GM18951 (cell line): ENCODE data around the gene AMY2B.
"Not testable (repeated sequence)": the region's sequence is repeated elsewhere in the genome, so short reads cannot be mapped to it uniquely, and the experiment has no call there.

ENCODE experiments used
- POLR2A ChIP-seq: IDR thresholded peaks from 4 replicates; pipeline ENCODE4 v1.6.1; 2011; ENCODE audit warnings: mild to moderate bottlenecking; ENCODE audit not compliant: insufficient read length, insufficient read depth; ENCODE audit errors: extremely low read depth
- in situ Hi-C: fragments of 300-500 bp; cut with MboI; formaldehyde crosslinking; loops from one replicate; pipeline ENCODE4 v1.12.0; 2022; ENCODE audit warnings: low sequenced_read_pairs, mixed read lengths, inconsistent platforms; ENCODE audit not compliant: unreplicated experiment

The AMY2B gene

DNA sequence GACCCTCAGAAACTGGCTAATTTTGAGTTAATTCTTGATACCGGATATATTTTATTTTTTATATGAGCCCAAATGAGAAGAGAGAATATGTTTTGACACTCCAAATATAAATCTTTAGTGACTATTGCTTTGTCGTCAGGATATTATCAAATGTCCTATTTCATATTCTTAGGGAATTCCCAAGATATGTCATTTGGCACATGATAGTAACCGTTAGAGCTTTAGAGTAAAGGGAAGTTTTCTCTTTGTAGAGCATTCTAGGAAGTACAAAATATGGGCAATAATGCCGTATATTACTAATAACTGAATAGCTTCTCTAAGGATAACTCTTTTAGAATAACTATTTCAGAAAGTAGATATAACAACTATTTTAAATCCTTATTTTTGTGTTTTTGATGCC, 8.3 kb upstream of the AMY2B start:
- TF ChIP-seq POLR2A = no peak
- in situ Hi-C loops = no loop called here

DNA sequence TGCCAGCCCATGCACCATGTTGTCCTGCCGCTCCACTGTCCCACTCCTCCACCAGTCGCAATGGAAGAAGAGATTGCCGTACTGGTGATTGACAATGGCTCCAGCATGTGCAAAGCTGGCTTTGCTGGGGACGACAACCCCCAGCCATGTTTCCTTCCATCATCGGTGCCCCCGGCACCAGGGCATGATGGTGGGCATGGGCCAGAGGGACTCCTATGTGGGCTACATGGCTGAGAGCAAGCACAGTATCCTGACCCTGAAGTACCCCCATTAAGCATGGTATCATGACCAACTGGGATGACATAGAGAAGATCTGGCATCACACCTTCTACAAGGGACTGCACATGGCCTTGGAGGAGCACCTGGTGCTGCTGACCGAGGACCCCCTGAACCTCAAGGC, 1.9 kb upstream of the AMY2B start:
- TF ChIP-seq POLR2A = no peak
- in situ Hi-C loops = no loop called here

DNA sequence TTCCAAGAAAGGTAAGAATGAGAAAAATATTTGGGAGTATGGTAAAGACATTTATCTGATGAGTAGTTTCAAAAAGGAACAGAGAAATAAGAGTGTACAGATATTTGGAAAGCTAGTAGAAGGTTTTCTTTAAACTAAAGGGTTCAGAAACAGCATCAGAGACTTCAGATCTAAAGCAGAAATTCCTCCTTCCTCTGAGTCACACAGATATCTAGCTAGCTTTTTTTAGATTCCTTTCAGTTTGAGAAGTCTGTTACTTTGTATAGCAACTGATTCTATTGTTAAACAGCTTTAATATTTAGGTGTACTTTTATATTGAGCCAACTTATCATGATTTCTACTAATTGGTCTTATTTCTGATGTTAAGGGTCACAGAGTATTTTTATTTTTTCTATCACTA, 4.7 kb downstream of the AMY2B start:
- no peak for TF ChIP-seq POLR2A
- in situ Hi-C loops = no loop called here

DNA sequence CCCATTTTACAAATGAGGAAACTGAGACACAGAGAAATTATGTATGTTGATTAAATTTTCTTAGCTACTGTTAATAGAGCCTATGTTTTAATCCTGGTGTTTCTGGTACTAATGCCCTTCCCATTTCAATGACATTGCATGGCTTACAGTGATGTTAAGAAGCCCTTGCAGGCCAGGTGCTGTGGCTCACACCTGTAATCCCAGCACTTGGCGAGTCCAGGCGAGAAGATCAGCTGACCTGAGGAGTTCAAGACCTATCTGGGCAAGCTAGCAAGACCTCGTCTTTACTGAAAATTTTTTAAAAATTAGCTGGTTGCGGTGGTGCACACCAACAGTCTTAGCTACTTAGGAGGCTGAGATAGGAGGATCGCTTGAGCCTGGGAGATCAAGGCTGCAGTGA, 5.4 kb downstream of the AMY2B start:
- in situ Hi-C loops = not testable (repeated sequence)

DNA sequence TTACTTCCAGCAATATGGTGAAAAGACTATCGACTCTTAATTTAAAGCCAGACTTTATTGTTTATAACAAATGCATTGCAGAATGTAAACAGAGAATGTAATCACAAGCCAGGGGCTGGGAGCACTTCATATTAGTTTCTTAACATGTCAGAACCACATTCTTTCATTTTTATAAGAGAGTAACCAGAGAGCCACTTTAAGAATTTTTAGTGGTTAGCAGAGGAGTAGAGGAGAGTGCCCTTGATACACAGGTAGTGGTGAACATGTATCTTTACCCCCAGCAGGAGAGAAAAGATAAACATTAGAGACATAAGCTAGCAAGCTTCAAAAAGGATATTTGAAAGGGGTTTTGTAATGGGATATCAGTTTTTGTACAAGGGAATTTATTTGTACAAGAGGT, 11.1 kb downstream of the AMY2B start:
- TF ChIP-seq POLR2A = no peak
- in situ Hi-C loops = no loop called here

DNA sequence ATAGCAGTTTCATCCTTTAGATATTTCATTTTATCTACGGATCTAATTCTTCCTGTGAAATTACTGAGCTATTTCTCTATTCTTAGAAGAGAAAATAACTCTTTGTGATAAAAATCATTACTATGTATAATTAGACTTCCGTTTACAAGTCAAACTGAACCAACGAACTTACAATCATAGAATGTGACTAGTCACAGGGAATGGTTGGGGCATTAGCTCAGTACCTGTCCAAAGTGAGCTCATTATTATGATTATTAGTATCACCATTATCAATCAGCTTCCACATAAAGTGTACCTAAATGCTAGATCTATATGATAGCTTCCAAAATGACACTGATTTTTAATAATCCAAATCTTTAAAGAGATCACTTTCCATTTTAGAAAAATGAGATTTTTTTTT, 12.5 kb downstream of the AMY2B start:
- no peak for TF ChIP-seq POLR2A
- in situ Hi-C loops = no loop called here

DNA sequence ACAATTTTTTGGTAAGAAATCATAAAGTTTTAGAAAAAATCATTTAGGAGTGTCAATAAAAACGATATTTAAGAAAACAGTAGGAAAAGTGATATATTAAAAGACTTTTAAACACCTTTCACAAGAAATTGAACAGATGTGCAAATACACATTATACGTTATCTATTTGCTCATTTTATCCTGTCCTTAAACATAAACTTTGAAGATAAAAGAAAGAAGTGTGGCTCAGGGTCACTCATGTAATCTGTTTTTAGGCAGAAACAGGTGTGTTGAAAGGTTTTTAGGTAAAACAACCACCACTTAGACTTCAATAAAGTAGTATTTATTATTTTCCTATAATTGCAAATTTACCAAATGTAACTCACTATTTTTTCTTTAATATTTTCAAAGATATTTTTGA, 13.1 kb downstream of the AMY2B start:
- in situ Hi-C loops = no loop called here
- no peak for TF ChIP-seq POLR2A

DNA sequence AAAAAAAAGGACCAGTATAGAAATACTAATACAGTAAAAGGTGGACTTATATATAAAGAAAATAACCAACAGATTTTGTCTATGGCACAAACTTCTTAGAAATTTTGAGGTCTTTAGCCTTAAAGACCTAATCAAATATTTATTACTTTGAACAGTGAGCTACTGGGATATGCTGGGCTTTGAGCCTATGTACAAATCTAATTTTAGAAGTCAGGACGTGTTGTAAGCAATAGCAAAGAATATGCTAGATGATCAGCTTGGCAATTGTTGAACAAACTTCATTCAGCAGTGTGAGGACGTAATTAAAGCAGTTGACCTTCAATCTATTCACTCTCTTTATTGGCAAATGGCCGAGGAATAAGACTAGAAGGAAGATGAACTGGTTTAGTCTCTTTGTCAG, 31.4 kb downstream of the AMY2B start:
- in situ Hi-C loops = loop anchor here (25.0 kb wide), 1 partner anchor 110 kb away; no protein-coding TSS in a partner anchor

DNA sequence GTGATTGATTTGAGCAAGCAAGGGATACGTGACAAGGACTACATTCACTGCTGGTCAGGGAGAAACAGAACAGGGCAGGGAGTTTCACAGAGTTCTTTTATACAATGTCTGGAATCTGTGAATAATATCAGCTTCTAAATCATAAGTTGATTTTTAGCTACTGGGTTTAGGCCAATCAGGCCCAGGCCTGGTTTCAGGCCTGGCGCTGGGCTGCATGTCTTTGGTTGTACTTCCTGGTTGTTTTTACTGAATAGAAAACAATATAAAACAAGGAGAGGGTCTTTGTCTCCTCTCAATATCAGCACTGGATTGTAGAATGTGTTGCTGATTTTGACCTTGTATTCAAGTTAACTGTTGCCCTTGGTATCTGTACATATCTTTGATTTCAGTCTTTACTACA, 45.0 kb downstream of the AMY2B start:
- TF ChIP-seq POLR2A = no peak
- in situ Hi-C loops = loop anchor here (25.0 kb wide), 1 partner anchor 96 kb away; no protein-coding TSS in a partner anchor

DNA sequence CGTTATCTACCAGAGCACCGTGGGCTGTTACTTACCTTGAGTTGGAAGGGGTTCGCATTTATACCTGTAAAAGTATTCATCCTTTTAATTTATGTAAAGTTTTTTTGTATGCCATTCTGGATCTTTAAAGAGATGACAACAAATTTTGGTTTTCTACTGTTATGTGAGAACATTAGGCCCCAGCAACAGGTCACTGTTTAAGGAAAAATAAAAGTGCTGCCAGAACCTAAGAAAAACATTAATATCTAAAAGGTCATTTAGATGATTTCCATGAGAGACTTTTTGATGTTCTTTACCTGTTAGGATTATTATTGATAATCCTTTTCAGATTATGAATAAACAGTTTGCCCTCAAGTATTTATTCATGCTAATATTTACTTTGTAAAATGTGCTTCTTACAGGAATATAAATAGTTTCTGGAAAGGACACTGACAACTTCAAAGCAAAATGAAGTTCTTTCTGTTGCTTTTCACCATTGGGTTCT, 45.6 kb downstream of the AMY2B start, which contains the start of gene AMY2A:
AMY2A (plus strand) TSS at position 434 of the 484 bp plus-strand sequence; CDS start at position 448, 14 bp downstream.
- in situ Hi-C loops = loop anchor here (25.0 kb wide), 1 partner anchor 95 kb away; no protein-coding TSS in a partner anchor

DNA sequence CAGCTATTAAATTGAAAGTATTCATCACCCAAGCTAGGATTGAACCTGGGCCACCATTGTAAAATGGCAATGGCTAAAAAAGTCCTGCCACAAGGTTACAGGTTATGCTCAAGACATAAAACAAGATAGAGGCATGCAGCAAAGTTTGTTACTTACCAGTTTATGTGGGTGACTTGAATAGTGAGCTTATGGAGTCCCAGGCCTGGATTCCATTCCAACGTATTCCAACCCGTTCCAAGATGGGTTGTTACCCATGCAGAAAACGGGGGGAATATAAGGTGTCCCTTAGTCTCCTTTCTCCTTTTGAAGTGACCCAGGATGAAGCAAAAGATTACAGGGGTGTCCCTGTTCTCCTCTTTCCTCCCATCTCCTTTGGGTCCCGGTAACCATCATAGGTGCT, 56.0 kb downstream of the AMY2B start:
- in situ Hi-C loops = not testable (repeated sequence)
